H9 (cell line): ENCODE data around the gene ZBTB8A. TPM values are rescaled to one million over a fixed set of nuclear protein-coding genes. Genes with fewer than 3 reads are reported as not detected.

Source experiments
- DNase-seq: peaks from one replicate; pipeline ENCODE4 v3.0.0-alpha.2; 2017
- H2AFZ ChIP-seq: one replicate; pipeline ENCODE4 v1.6.1; 2013; ENCODE audit warnings: mild to moderate bottlenecking, low read length, control low read depth, moderate library complexity
- H2AK5ac ChIP-seq: 2 replicates; pipeline ENCODE4 v1.6.1; 2013; ENCODE audit warnings: low read length, control low read depth, mixed read lengths; ENCODE audit not compliant: insufficient read length
- H2BK120ac ChIP-seq: one replicate; pipeline ENCODE4 v1.6.1; 2013; ENCODE audit warnings: low read depth, mild to moderate bottlenecking, low read length, control low read depth, inconsistent platforms; ENCODE audit not compliant: poor library complexity, severe bottlenecking
- H2BK12ac ChIP-seq: 2 replicates; pipeline ENCODE4 v1.6.1; 2013; ENCODE audit warnings: low read length, control low read depth, mixed read lengths, low read depth; ENCODE audit not compliant: insufficient read length
- H2BK15ac ChIP-seq: 2 replicates; pipeline ENCODE4 v1.6.1; 2013; ENCODE audit warnings: low read depth, low read length, control low read depth
- H2BK20ac ChIP-seq: one replicate; pipeline ENCODE4 v1.6.1; 2013; ENCODE audit warnings: low read depth, mild to moderate bottlenecking, low read length, control low read depth, inconsistent platforms; ENCODE audit not compliant: poor library complexity, severe bottlenecking
- H2BK5ac ChIP-seq: 2 replicates; pipeline ENCODE4 v1.6.1; 2013; ENCODE audit warnings: low read length, control low read depth, mixed read lengths; ENCODE audit not compliant: insufficient read length
- H3K14ac ChIP-seq: 2 replicates; pipeline ENCODE4 v1.6.1; 2013; ENCODE audit warnings: low read length, control low read depth; ENCODE audit not compliant: insufficient read depth
- H3K18ac ChIP-seq: 2 replicates; pipeline ENCODE4 v1.6.1; 2013; ENCODE audit warnings: low read depth, mild to moderate bottlenecking, mixed read lengths, low read length, control low read depth; ENCODE audit not compliant: insufficient read length
- H3K23ac ChIP-seq: 2 replicates; pipeline ENCODE4 v1.6.1; 2013; ENCODE audit warnings: low read length, control low read depth, mixed read lengths, low read depth; ENCODE audit not compliant: insufficient read length
- H3K23me2 ChIP-seq: 2 replicates; pipeline ENCODE4 v1.6.1; 2013; ENCODE audit warnings: low read depth, mild to moderate bottlenecking, mixed read lengths, low read length, control low read depth; ENCODE audit not compliant: insufficient read length, poor library complexity, severe bottlenecking
- H3K27ac ChIP-seq: 2 replicates; pipeline ENCODE4 v1.5.1; 2013; ENCODE audit warnings: low read length, control low read depth, mixed read lengths, low read depth; ENCODE audit not compliant: insufficient read length
- H3K27me3 ChIP-seq: 2 replicates; pipeline ENCODE4 v1.6.1; 2013; ENCODE audit warnings: low read length, control low read depth, inconsistent platforms; ENCODE audit not compliant: insufficient read depth
- H3K4ac ChIP-seq: 2 replicates; pipeline ENCODE4 v1.6.1; 2013; ENCODE audit warnings: low read depth, mild to moderate bottlenecking, control low read depth, inconsistent platforms, low read length, moderate library complexity
- H3K4me1 ChIP-seq: 2 replicates; pipeline ENCODE4 v1.6.1; 2013; ENCODE audit warnings: low read length, control low read depth, inconsistent platforms; ENCODE audit not compliant: insufficient read depth
- H3K4me2 ChIP-seq: 2 replicates; pipeline ENCODE4 v1.6.1; 2013; ENCODE audit warnings: low read length, control low read depth, mixed read lengths; ENCODE audit not compliant: insufficient read length, insufficient read depth
- H3K56ac ChIP-seq: 2 replicates; pipeline ENCODE4 v1.6.1; 2013; ENCODE audit warnings: low read depth, mild to moderate bottlenecking, mixed read lengths, low read length, control low read depth; ENCODE audit not compliant: insufficient read length
- H3K79me1 ChIP-seq: 2 replicates; pipeline ENCODE4 v1.6.1; 2013; ENCODE audit warnings: low read depth, mild to moderate bottlenecking, moderate library complexity, low read length, control low read depth, inconsistent platforms; ENCODE audit not compliant: insufficient read depth, poor library complexity, severe bottlenecking
- H3K79me2 ChIP-seq: 2 replicates; pipeline ENCODE4 v1.6.1; 2013; ENCODE audit warnings: low read length, control low read depth, inconsistent platforms; ENCODE audit not compliant: insufficient read depth
- H3K9ac ChIP-seq: 2 replicates; pipeline ENCODE4 v1.6.1; 2013; ENCODE audit warnings: low read length, control low read depth, mixed read lengths; ENCODE audit not compliant: insufficient read length; ENCODE audit errors: extremely low read depth
- H3K9me3 ChIP-seq: one replicate; pipeline ENCODE4 v1.6.1; 2013; ENCODE audit warnings: low read depth, low read length, inconsistent platforms; ENCODE audit not compliant: control insufficient read depth
- H3T11ph ChIP-seq: one replicate; pipeline ENCODE4 v1.6.1; 2013; ENCODE audit warnings: mild to moderate bottlenecking, low read length, control low read depth, inconsistent platforms
- H4K20me1 ChIP-seq: one replicate; pipeline ENCODE4 v1.6.1; 2013; ENCODE audit not compliant: control insufficient read depth, insufficient read length, insufficient read depth
- H4K5ac ChIP-seq: 2 replicates; pipeline ENCODE4 v1.6.1; 2013; ENCODE audit warnings: low read depth, mild to moderate bottlenecking, mixed read lengths, low read length, control low read depth; ENCODE audit not compliant: insufficient read length
- H4K8ac ChIP-seq: replicated peaks from 2 replicates; pipeline ENCODE4 v1.6.1; 2013; ENCODE audit warnings: low read length, control low read depth, mixed read lengths, low read depth; ENCODE audit not compliant: insufficient read length
- H4K91ac ChIP-seq: 2 replicates; pipeline ENCODE4 v1.6.1; 2013; ENCODE audit warnings: low read depth, mild to moderate bottlenecking, moderate library complexity, mixed read lengths, low read length, control low read depth; ENCODE audit not compliant: insufficient read length
- H3K27ac Mint-ChIP-seq, 3 experiments: 2 replicates in 2 of 3; 3 replicates in 1 of 3; pipeline ENCODE4 v1.8.0; 2020 to 2021; ENCODE audit warnings: mixed read lengths in 3 of 3, mild to moderate bottlenecking in 1 of 3, moderate library complexity in 1 of 3
- H3K27me3 Mint-ChIP-seq: 2 replicates; pipeline ENCODE4 v1.8.0; 2021; ENCODE audit warnings: low read depth, mild to moderate bottlenecking, moderate library complexity, mixed read lengths
- H3K36me3 Mint-ChIP-seq, 3 experiments: 2 replicates in 2 of 3; 3 replicates in 1 of 3; pipeline ENCODE4 v1.8.0; 2020 to 2021; ENCODE audit warnings: low read depth in 3 of 3, mixed read lengths in 3 of 3; ENCODE audit not compliant: insufficient read depth in 1 of 3
- H3K4me1 Mint-ChIP-seq, 2 experiments: 2 replicates each; pipeline ENCODE4 v1.8.0; 2020; ENCODE audit warnings: mixed read lengths in 2 of 2
- H3K4me3 Mint-ChIP-seq, 2 experiments: 2 replicates in 1 of 2; 3 replicates in 1 of 2; pipeline ENCODE4 v1.8.0; 2020 to 2021; ENCODE audit warnings: mild to moderate bottlenecking in 2 of 2, mixed read lengths in 2 of 2, moderate library complexity in 1 of 2
- H3K9me3 Mint-ChIP-seq, 2 experiments: 2 replicates in 1 of 2; 3 replicates in 1 of 2; pipeline ENCODE4 v1.8.0; 2020; ENCODE audit warnings: mild to moderate bottlenecking in 2 of 2, mixed read lengths in 2 of 2, moderate library complexity in 1 of 2
- WGBS: extraction: QIAGEN DNeasy Blood & Tissue Kit; methylation state at CpG from one replicate; pipeline ENCODE4 v1.1.7; 2013; ENCODE audit warnings: missing lambda C conversion rate, low lambda C conversion rate, mixed read lengths; ENCODE audit not compliant: insufficient read length; ENCODE audit errors: extremely low coverage; 5-methylcytosine and 5-hydroxymethylcytosine counted together
- total RNA-seq: library from RNA; stranded (reverse); gene quantifications from 2 replicates; pipeline ENCODE4 v1.2.1, GENCODE V29; 2021
- TF ChIP-seq, protein P1 (sequence below): fragments of 200-600 bp; sonication (generic); conservative IDR thresholded peaks from 3 replicates; pipeline ENCODE4 v1.8.0; 2021; ENCODE audit warnings: antibody characterized with exemption, mild to moderate bottlenecking

The ZBTB8A gene
- total RNA-seq, 1 experiment from 2014 or later, result 11.3 TPM

DNA sequence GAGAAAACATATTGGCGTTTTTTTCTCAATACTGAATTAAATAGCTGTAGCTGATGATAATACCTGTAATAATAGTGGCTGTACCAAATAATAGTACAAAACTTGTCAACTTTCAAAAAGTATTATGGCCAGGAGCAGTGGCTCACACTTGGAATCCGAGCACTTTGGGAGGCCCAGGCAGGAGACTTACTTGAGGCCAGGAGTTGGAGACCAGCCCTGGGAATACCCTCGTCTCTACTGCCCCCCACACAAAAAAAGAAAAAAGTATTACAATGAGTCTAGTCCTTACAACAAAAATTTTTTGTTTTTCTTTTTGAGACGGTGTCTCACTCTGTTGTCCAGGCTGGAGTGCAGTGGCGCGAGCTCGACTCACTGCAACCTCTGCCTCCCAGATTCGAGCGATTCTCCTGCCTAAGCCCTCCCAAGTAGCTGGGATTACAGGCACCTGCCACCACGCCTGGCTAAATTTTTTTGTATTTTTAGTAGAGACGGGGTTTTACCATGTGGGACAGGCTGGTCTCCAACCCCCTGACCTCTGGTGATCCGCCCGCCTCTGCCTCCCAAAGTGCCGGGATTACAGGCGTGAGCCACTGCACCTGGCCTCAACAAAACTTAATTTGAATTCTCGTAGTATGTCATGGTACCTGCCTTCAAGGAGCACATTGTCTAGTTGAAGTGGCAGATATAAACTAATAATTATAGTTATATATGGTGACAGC is 113.2 kb downstream of the ZBTB8A start:
- H3K4me2 ChIP-seq, result peak overlapping the region; percentile 66
- WGBS, result no CpG with 5 or more reads among the region's 16 CpGs
- peaks cover 32% of the 10 kb centered on the region; the same call in 1 of the 2 replicates for H3K79me2 ChIP-seq
- no peak overlapping the region for H3K18ac ChIP-seq
- no peak overlapping the region for H4K8ac ChIP-seq
- peaks cover 58 to 67% (median 63%) of the 10 kb centered on the region in 3 experiments for H3K36me3 Mint-ChIP-seq
- peaks cover 7% of the 10 kb centered on the region for H3K23me2 ChIP-seq
- no peak for DNase-seq
- no peaks in the 10 kb centered on the region for H4K20me1 ChIP-seq
- H2BK15ac ChIP-seq, result no peak overlapping the region
- H2AFZ ChIP-seq, result no peak overlapping the region
- no peaks in the 10 kb centered on the region for H3K79me1 ChIP-seq
- TF ChIP-seq, protein P1, sequence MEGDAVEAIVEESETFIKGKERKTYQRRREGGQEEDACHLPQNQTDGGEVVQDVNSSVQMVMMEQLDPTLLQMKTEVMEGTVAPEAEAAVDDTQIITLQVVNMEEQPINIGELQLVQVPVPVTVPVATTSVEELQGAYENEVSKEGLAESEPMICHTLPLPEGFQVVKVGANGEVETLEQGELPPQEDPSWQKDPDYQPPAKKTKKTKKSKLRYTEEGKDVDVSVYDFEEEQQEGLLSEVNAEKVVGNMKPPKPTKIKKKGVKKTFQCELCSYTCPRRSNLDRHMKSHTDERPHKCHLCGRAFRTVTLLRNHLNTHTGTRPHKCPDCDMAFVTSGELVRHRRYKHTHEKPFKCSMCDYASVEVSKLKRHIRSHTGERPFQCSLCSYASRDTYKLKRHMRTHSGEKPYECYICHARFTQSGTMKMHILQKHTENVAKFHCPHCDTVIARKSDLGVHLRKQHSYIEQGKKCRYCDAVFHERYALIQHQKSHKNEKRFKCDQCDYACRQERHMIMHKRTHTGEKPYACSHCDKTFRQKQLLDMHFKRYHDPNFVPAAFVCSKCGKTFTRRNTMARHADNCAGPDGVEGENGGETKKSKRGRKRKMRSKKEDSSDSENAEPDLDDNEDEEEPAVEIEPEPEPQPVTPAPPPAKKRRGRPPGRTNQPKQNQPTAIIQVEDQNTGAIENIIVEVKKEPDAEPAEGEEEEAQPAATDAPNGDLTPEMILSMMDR, result no peak
- peaks cover 20 to 37% of the 10 kb centered on the region in 2 experiments for H3K4me1 Mint-ChIP-seq
- H2BK120ac ChIP-seq, result no peak overlapping the region
- H3K27me3 ChIP-seq, result no peaks in the 10 kb centered on the region
- no peak overlapping the region for H3K14ac ChIP-seq
- H2BK20ac ChIP-seq, result no peak overlapping the region
- peak overlapping the region; percentile 73 to 93 (median 76); a peak in 5 of 7 replicates for H3K27ac Mint-ChIP-seq
- H4K91ac ChIP-seq, result no peak overlapping the region
- H3K56ac ChIP-seq, result no peak overlapping the region
- H3K27me3 Mint-ChIP-seq, result no peaks in the 10 kb centered on the region
- no peak overlapping the region for H4K5ac ChIP-seq
- no peak overlapping the region for H3K27ac ChIP-seq
- no peak overlapping the region for H3K23ac ChIP-seq
- H3K9me3 ChIP-seq, result no peaks in the 10 kb centered on the region
- no peak overlapping the region for H3K4ac ChIP-seq
- H2AK5ac ChIP-seq, result no peak overlapping the region
- peak overlapping the region; percentile 99 for H3K9ac ChIP-seq
- no peak overlapping the region for H2BK12ac ChIP-seq
- no peak overlapping the region for H2BK5ac ChIP-seq
- no peaks in the 10 kb centered on the region for H3K4me1 ChIP-seq
- no peak overlapping the region for H3T11ph ChIP-seq
- peak overlapping the region; percentile 95 to 96 for H3K4me3 Mint-ChIP-seq
- H3K9me3 Mint-ChIP-seq, result peaks cover 0 to 5% of the 10 kb centered on the region in 2 experiments; a peak in 4 of 5 replicates

Other genes starting within 250 kb of the ZBTB8A start
- gene HDAC1, start 247.3 kb upstream of the ZBTB8A start, total RNA-seq, result 162 and 174 TPM in 2 replicates
- gene MARCKSL1, start 203.2 kb upstream of the ZBTB8A start, total RNA-seq, result 457 and 470 TPM in 2 replicates
- 5.6 and 8.3 TPM in 2 replicates for gene FAM229A, start 176.9 kb upstream of the ZBTB8A start, total RNA-seq
- gene TSSK3, start 176.9 kb upstream of the ZBTB8A start, total RNA-seq, result 1.6 and 2.1 TPM in 2 replicates
- gene BSDC1, start 145.0 kb upstream of the ZBTB8A start, total RNA-seq, result 50.7 and 52.6 TPM in 2 replicates
- 1.6 and 1.9 TPM in 2 replicates for gene ZBTB8B, start 74.4 kb upstream of the ZBTB8A start, total RNA-seq
- 59.4 and 64.2 TPM in 2 replicates for gene ZBTB8OS, start 111.1 kb downstream of the ZBTB8A start, total RNA-seq
- 416 and 421 TPM in 2 replicates for gene RBBP4, start 111.8 kb downstream of the ZBTB8A start, total RNA-seq
- 0.15 TPM in 2 replicates for gene SYNC, start 163.3 kb downstream of the ZBTB8A start, total RNA-seq